ENCODE data around the gene MAP1LC3B. TPM values are rescaled to one million over a fixed set of nuclear protein-coding genes. Genes with fewer than 3 reads are reported as not detected.

MAP1LC3B gene
- total and polyA plus RNA-seq, 2 experiments from 2014 or later, result 73.3 to 134 TPM

DNA sequence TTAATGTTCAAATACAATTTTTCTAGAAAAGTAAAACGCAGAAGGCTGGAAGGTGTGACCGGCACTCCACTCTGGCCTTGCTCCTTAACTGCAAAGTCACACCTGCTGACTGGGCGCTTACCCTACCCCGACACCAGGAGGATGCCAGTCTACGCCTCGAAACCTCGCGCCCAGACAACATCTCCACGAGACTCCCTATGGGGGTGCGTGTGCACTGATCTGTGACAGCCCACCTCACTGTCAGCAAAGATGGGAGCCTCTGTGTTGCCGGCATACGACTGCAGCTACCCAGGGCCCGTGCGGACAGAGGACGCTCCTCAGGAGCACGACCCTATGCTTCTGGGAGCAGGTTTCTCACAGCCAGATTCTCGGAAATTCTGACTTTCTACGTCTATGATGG is 26.1 kb downstream of the MAP1LC3B start:
- Histone ChIP-seq H3K79me2 (no peaks in the 10 kb centered on the region), H3K36me3 (replicated peaks; ENCODE audit: insufficient read depth, low read depth) (no peaks in the 10 kb centered on the region), H3K9me2 (replicated peaks; ENCODE audit: insufficient read depth) (no peaks in the 10 kb centered on the region), H3K9me3 (ENCODE audit: low read depth) (no peaks in the 10 kb centered on the region), H4K20me1 (ENCODE audit: insufficient read depth, poor library complexity, severe bottlenecking) (peaks cover 2% of the 10 kb centered on the region), H3K4me3 (no peak overlapping the region), H3K4me2 (no peak overlapping the region), H3K27ac (no peak overlapping the region), H3K4me1 (ENCODE audit: insufficient read depth) (peaks cover 6% of the 10 kb centered on the region), H2AFZ (no peak overlapping the region), H3K27me3 (no peaks in the 10 kb centered on the region)
- TF ChIP-seq EZH2phosphoT487 (IDR thresholded peaks at IDR 0.05; ENCODE audit: low read depth, severe bottlenecking, unreplicated experiment), result no peak
- TF ChIP-seq, protein P1, sequence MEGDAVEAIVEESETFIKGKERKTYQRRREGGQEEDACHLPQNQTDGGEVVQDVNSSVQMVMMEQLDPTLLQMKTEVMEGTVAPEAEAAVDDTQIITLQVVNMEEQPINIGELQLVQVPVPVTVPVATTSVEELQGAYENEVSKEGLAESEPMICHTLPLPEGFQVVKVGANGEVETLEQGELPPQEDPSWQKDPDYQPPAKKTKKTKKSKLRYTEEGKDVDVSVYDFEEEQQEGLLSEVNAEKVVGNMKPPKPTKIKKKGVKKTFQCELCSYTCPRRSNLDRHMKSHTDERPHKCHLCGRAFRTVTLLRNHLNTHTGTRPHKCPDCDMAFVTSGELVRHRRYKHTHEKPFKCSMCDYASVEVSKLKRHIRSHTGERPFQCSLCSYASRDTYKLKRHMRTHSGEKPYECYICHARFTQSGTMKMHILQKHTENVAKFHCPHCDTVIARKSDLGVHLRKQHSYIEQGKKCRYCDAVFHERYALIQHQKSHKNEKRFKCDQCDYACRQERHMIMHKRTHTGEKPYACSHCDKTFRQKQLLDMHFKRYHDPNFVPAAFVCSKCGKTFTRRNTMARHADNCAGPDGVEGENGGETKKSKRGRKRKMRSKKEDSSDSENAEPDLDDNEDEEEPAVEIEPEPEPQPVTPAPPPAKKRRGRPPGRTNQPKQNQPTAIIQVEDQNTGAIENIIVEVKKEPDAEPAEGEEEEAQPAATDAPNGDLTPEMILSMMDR (IDR thresholded peaks at IDR 0.05; ENCODE audit: poor library complexity), result no peak
- TF ChIP-seq EZH2 (IDR thresholded peaks at IDR 0.05; ENCODE audit: borderline replicate concordance), result no peak
- whole genome bisulfite sequencing (ENCODE audit: low lambda C conversion rate, missing lambda C conversion rate), result 83% methylated on average over 18 of the region's 18 CpGs
- no peak for DNase-seq (ENCODE audit: low spot score)

DNA sequence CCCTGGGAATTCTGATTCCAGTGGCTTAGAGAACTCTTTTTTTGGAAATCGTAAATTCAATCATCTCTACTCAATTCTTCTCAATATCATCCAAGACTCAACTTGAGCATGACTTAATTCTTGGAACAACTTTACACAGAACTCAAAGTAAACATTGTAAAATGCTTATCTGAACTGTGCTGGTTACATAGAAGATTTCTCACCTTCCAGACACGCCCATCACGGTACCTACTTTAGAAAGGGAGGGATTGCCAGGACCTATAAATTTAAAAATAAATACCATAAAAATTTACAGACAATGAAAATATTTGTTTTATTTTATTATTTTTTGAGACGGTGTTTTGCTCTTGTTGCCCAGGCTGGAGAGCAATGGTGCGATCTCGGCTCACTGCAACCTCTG is 26.5 kb downstream of the MAP1LC3B start:
- H3K27me3 ChIP-seq, result no peaks in the 10 kb centered on the region
- H3K9me3 ChIP-seq (ENCODE audit: low read depth), result no peaks in the 10 kb centered on the region
- TF ChIP-seq EZH2 (IDR thresholded peaks at IDR 0.05; ENCODE audit: borderline replicate concordance) (no peak), EZH2phosphoT487 (IDR thresholded peaks at IDR 0.05; ENCODE audit: low read depth, severe bottlenecking, unreplicated experiment) (no peak)
- TF ChIP-seq, protein P1 (IDR thresholded peaks at IDR 0.05; ENCODE audit: poor library complexity), result no peak
- H3K4me2 ChIP-seq, result no peak overlapping the region
- no peak overlapping the region for H3K4me3 ChIP-seq
- H3K9me2 ChIP-seq (replicated peaks; ENCODE audit: insufficient read depth), result no peaks in the 10 kb centered on the region
- H3K27ac ChIP-seq, result no peak overlapping the region
- no peaks in the 10 kb centered on the region for H3K79me2 ChIP-seq
- peaks cover 2% of the 10 kb centered on the region for H4K20me1 ChIP-seq (ENCODE audit: insufficient read depth, poor library complexity, severe bottlenecking)
- no peak overlapping the region for H2AFZ ChIP-seq
- no peaks in the 10 kb centered on the region for H3K36me3 ChIP-seq (replicated peaks; ENCODE audit: insufficient read depth, low read depth)
- peaks cover 6% of the 10 kb centered on the region for H3K4me1 ChIP-seq (ENCODE audit: insufficient read depth)
- 65% methylated on average over 6 of the region's 6 CpGs for WGBS (ENCODE audit: low lambda C conversion rate, missing lambda C conversion rate)
- DNase-seq (ENCODE audit: low spot score), result peak; percentile 37

DNA sequence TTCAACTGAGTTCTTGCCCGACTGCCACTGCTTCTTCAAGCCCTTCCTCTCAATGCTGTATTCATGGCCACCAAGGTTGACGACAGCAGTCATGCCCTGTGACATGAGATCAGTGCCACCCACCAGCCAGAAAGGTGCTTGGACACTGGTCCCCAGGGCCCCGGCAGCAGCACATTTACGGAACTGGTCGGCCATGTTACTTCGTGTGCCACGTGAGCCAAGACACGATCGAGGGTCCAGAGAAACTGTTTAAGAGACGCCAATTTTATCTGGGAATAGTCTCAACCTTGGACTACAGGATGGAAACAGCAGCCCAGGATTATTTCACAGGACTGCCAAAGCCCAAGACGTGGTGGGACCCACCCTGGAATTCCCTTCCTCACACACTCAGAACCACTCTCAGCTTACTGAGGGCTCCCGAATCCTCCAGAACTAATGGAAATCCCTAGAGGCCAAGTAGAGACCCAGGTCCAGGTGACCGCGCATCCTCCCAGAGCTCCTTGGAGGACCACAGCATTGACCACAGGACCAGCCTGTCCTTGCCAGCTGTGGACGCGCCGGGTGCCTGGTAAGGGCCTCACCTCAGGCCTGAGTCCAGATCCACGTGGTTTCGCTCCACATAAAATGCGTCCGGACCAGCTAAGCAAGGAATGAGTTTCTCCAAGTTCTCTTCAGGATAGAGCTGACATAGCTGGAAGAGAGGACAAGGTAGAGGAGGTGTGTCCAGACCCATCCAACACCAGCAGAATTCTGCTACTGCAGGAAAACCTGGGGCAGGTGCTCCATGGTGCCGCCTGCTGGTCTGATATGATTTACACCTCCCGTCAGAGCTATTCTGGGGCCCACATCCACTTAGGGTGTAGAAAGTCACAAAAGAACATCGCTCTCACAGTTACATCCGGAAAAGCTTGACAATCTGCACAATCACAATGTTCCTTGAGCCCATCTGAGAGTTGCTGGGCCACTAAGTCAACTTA is 28.2 kb downstream of the MAP1LC3B start:
- Histone ChIP-seq H3K4me3 (no peak overlapping the region), H2AFZ (no peak overlapping the region), H4K20me1 (ENCODE audit: insufficient read depth, poor library complexity, severe bottlenecking) (peaks cover 2% of the 10 kb centered on the region), H3K36me3 (replicated peaks; ENCODE audit: insufficient read depth, low read depth) (no peaks in the 10 kb centered on the region), H3K27ac (no peak overlapping the region), H3K4me2 (no peak overlapping the region), H3K4me1 (ENCODE audit: insufficient read depth) (peaks cover 6% of the 10 kb centered on the region), H3K9me3 (ENCODE audit: low read depth) (no peaks in the 10 kb centered on the region), H3K79me2 (no peaks in the 10 kb centered on the region), H3K27me3 (no peaks in the 10 kb centered on the region), H3K9me2 (replicated peaks; ENCODE audit: insufficient read depth) (no peaks in the 10 kb centered on the region)
- DNase-seq (ENCODE audit: low spot score), result no peak
- WGBS (ENCODE audit: low lambda C conversion rate, missing lambda C conversion rate), result 98% methylated on average over 25 of the region's 25 CpGs
- TF ChIP-seq EZH2 (IDR thresholded peaks at IDR 0.05; ENCODE audit: borderline replicate concordance) (no peak), EZH2phosphoT487 (IDR thresholded peaks at IDR 0.05; ENCODE audit: low read depth, severe bottlenecking, unreplicated experiment) (no peak)
- TF ChIP-seq, protein P1 (IDR thresholded peaks at IDR 0.05; ENCODE audit: poor library complexity), result no peak
